OCI-LY7 (cell line): ENCODE data around the gene SIRT5. TPM values are rescaled to one million over a fixed set of nuclear protein-coding genes. Genes with fewer than 3 reads are reported as not detected.

ENCODE experiments used
- BruUV-seq: library from RNA; stranded (reverse); fragments of 400-500 nt; replicated peaks from 2 replicates; lab custom pipeline; 2021; lab: Mats Ljungman, UMichigan
- CTCF ChIA-PET: fragments of 300-600 bp; sonication (Branson Sonifier 250); formaldehyde crosslinking; loops from one replicate; lab custom pipeline; 2022; ENCODE audit warnings: antibody characterized with exemption; ENCODE audit not compliant: unreplicated experiment; lab: Charles Lee
- POLR2A ChIA-PET: fragments of 300-600 bp; sonication (Branson Sonifier 250); formaldehyde crosslinking; loops from one replicate; lab custom pipeline; 2022; ENCODE audit warnings: antibody characterized with exemption; lab: Charles Lee
- DNase-seq: peaks from one replicate; pipeline ENCODE4 v3.0.0-alpha.2; 2015; ENCODE audit warnings: low spot score
- H2AFZ ChIP-seq: fragments of 200-600 bp; sonication (generic), shearing (Covaris generic); 2 replicates; pipeline ENCODE4 v1.6.1; 2014; ENCODE audit warnings: mild to moderate bottlenecking, antibody characterized with exemption, low read length, moderate library complexity
- H3K27ac ChIP-seq: fragments of 200-600 bp; sonication (generic); 2 replicates; pipeline ENCODE4 v1.5.1; 2014; ENCODE audit warnings: mixed run types, low read depth, mild to moderate bottlenecking, moderate library complexity, low read length, inconsistent platforms; ENCODE audit not compliant: poor library complexity, severe bottlenecking
- H3K36me3 ChIP-seq: fragments of 200-600 bp; sonication (generic); 2 replicates; pipeline ENCODE4 v1.6.1; 2014; ENCODE audit warnings: mild to moderate bottlenecking, antibody characterized with exemption, low read length, moderate library complexity, mixed read lengths; ENCODE audit not compliant: insufficient read depth
- H3K4me1 ChIP-seq: fragments of 200-600 bp; sonication (generic); 2 replicates; pipeline ENCODE4 v1.5.1; 2014; ENCODE audit warnings: mild to moderate bottlenecking, low read length; ENCODE audit not compliant: insufficient read depth, poor library complexity, severe bottlenecking
- H3K4me2 ChIP-seq: fragments of 200-600 bp; sonication (generic); 2 replicates; pipeline ENCODE4 v1.6.1; 2014; ENCODE audit warnings: mild to moderate bottlenecking, low read length
- H3K4me3 ChIP-seq: fragments of 200-600 bp; sonication (generic); 2 replicates; pipeline ENCODE4 v1.5.1; 2014; ENCODE audit warnings: mild to moderate bottlenecking, low read depth, low read length; ENCODE audit not compliant: poor library complexity, severe bottlenecking
- H3K79me2 ChIP-seq: fragments of 200-600 bp; sonication (generic); 2 replicates; pipeline ENCODE4 v1.6.1; 2016; ENCODE audit warnings: low read depth, mild to moderate bottlenecking, low read length, moderate library complexity, mixed read lengths; ENCODE audit not compliant: insufficient read depth
- H3K9me2 ChIP-seq: fragments of 200-600 bp; sonication (generic); 2 replicates; pipeline ENCODE4 v1.6.1; 2016; ENCODE audit warnings: mild to moderate bottlenecking, low read length, mixed read lengths; ENCODE audit not compliant: insufficient read depth
- H3K9me3 ChIP-seq: fragments of 200-600 bp; sonication (generic); 2 replicates; pipeline ENCODE4 v1.6.1; 2014; ENCODE audit warnings: mild to moderate bottlenecking, mixed run types, low read length, mixed read lengths
- H4K20me1 ChIP-seq: fragments of 200-600 bp; sonication (generic); 2 replicates; pipeline ENCODE4 v1.6.1; 2014; ENCODE audit warnings: mild to moderate bottlenecking, antibody characterized with exemption, low read length, moderate library complexity, mixed read lengths; ENCODE audit not compliant: insufficient read depth
- CTCF ChIP-seq: fragments of 200-600 bp; sonication (generic); conservative IDR thresholded peaks from 2 replicates; pipeline ENCODE4 v1.5.1; 2014; ENCODE audit warnings: mild to moderate bottlenecking, antibody characterized with exemption, low read length, moderate library complexity, mixed read lengths
- EZH2phosphoT487 ChIP-seq: fragments of 200-600 bp; sonication (generic); IDR thresholded peaks from 2 replicates; pipeline ENCODE4 v1.6.1; 2018; ENCODE audit warnings: low read depth, borderline replicate concordance, mild to moderate bottlenecking, mixed run types, antibody characterized with exemption, low read length, moderate library complexity, mixed read lengths
- intact Hi-C: fragments of 100-400 bp; cut with micrococcal nuclease; formaldehyde crosslinking; loops from one replicate; pipeline ENCODE4 v1.10.0; 2022; ENCODE audit not compliant: unreplicated experiment
- total RNA-seq, 2 experiments: library from RNA; depleted of rRNA in 1 of 2; stranded (reverse); fragments of >200 nt in 1 of 2; shearing (Covaris generic) in 1 of 2; gene quantifications; 2 replicates each; pipeline ENCODE4 v1.2.3, GENCODE V29; 2014 to 2022

Gene SIRT5
- total RNA-seq, 2 experiments from 2014 or later: 17.6 to 23.6 TPM

DNA sequence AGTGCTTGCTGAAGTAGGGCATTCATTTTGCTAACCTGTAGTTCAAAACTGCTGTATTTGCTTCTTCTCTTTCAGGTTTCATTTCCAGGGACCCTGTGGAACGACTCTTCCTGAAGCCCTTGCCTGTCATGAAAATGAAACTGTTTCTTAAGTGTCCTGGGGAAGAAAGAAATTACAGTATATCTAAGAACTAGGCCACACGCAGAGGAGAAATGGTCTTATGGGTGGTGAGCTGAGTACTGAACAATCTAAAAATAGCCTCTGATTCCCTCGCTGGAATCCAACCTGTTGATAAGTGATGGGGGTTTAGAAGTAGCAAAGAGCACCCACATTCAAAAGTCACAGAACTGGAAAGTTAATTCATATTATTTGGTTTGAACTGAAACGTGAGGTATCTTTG, 37.3 kb downstream of the SIRT5 start:
- TF ChIP-seq CTCF (no peak), EZH2phosphoT487 (no peak)
- no peaks in the 10 kb centered on the region for H3K9me3 ChIP-seq
- intact Hi-C loops: loop anchor here (5.0 to 10.0 kb wide), 3 partner anchors 254 to 463 kb away; no protein-coding TSS in a partner anchor
- POLR2A ChIA-PET: interaction anchor here (0.7 to 2.0 kb wide), 2 partner anchors 21 to 54 kb away, joined by 4 read pairs; no protein-coding TSS in a partner anchor
- DNase-seq: peak; percentile 32
- H3K79me2 ChIP-seq: peaks cover 33% of the 10 kb centered on the region
- peak overlapping the region; percentile 79 for H2AFZ ChIP-seq
- peaks cover 12% of the 10 kb centered on the region for H4K20me1 ChIP-seq
- peaks cover 44% of the 10 kb centered on the region for H3K4me1 ChIP-seq
- H3K4me2 ChIP-seq: peak overlapping the region; percentile 94
- peak overlapping the region; percentile 46 for H3K27ac ChIP-seq
- no peaks in the 10 kb centered on the region for H3K9me2 ChIP-seq
- CTCF ChIA-PET: no interaction called here
- peaks cover 13% of the 10 kb centered on the region for H3K36me3 ChIP-seq
- peak overlapping the region; percentile 46 for H3K4me3 ChIP-seq
- BruUV-seq: no TSS peak

DNA sequence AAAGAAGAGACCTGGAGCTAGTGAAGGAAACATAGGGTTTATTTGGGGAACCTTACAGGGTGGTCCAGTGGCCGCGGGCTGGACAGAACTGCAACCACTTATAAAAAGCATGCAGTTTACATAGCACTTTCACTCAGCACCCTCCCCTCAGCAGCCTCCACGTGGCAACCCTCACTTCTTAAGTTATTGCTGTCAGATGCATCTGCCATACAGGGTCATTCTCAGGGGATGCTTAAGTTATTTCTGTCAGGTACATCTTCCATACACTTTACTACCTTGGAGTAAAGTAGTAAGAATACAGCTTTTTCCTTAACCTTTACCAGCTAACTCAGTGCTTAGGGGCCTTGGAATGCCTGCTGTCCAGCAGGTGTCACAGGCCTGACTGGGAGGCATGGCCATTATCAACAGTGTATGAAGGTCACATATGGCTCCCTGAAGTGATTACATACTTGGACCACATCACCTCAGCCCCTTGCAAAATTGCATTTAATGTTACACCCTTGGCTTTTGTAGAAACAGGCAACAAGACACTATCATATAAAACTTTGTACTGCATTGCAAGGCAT, 38.7 kb downstream of the SIRT5 start:
- TF ChIP-seq EZH2phosphoT487: no peak
- TF ChIP-seq CTCF: no peak
- H4K20me1 ChIP-seq: peaks cover 15% of the 10 kb centered on the region
- ChIA-PET POLR2A (interaction anchor here (0.5 to 5.2 kb wide), 6 partner anchors 8 to 73 kb away, joined by 3 to 26 read pairs (median 4); partner anchors contain the start of gene SIRT5), CTCF (no interaction called here)
- H3K4me1 ChIP-seq: peaks cover 54% of the 10 kb centered on the region
- H3K9me3 ChIP-seq: no peaks in the 10 kb centered on the region
- peaks cover 46% of the 10 kb centered on the region for H3K79me2 ChIP-seq
- BruUV-seq: no TSS peak
- H3K27ac ChIP-seq: peak overlapping the region; percentile 73
- peak overlapping the region; percentile 98 for H3K4me3 ChIP-seq
- DNase-seq: peak; percentile 23
- no peaks in the 10 kb centered on the region for H3K9me2 ChIP-seq
- H3K4me2 ChIP-seq: peak overlapping the region; percentile 94
- H3K36me3 ChIP-seq: peaks cover 20% of the 10 kb centered on the region
- peak overlapping the region; percentile 32; the same call in 1 of the 2 replicates for H2AFZ ChIP-seq
- intact Hi-C loops: loop anchor here (5.0 to 10.0 kb wide), 3 partner anchors 256 to 462 kb away; no protein-coding TSS in a partner anchor
